K562 (cell line): Measurements from ENCODE around the gene PPP1R2C. TPM values are rescaled to one million over a fixed set of nuclear protein-coding genes. Genes with fewer than 3 reads are reported as not detected.

ENCODE experiments used
- ATAC-seq: fragments of 200-7000 bp; cut with Tn5 transposase; 3 replicates; pipeline ENCODE4 v1.9.1; 2020; ENCODE audit warnings: moderate library complexity
- BruUV-seq: library from RNA; stranded (reverse); fragments of 400-500 nt; replicated peaks from 2 replicates; lab custom pipeline; 2021; lab: Mats Ljungman, UMichigan
- CTCF ChIA-PET: fragments of 300-600 bp; formaldehyde crosslinking; extraction: SDS; loops from one replicate; lab custom pipeline; 2021; ENCODE audit warnings: low intra/inter-chr PET ratio; lab: Yijun Ruan, JAX
- POLR2A ChIA-PET: fragments of 300-600, 350-650 bp; sonication (Branson Sonifier 250); formaldehyde crosslinking; extraction: SDS; loops from one replicate; lab custom pipeline; 2021; ENCODE audit warnings: antibody characterized with exemption, inconsistent platforms; lab: Yijun Ruan, JAX
- DNase-seq, 4 experiments: peaks; one replicate each; pipeline versions ENCODE4 v3.0.0 to v3.0.0-alpha.2; 2011 to 2018; ENCODE audit warnings: low spot score in 3 of 4, mixed read lengths in 3 of 4; ENCODE audit errors: extremely low read depth in 1 of 4
- FAIRE-seq: peaks from 2 replicates; lab custom pipeline; 2011; peaks lifted over from hg19 to GRCh38; lab: Jason Lieb, UNC
- H2AFZ ChIP-seq: 2 replicates; pipeline ENCODE4 v1.6.0; 2011; ENCODE audit warnings: low read depth, low read length, control low read depth, inconsistent platforms
- H3K27ac ChIP-seq: fragments of 200-600 bp; 3 replicates; pipeline ENCODE4 v1.8.0; 2011; ENCODE audit warnings: low read depth, mild to moderate bottlenecking, control low read depth, inconsistent platforms, low read length, moderate library complexity, mixed read lengths; ENCODE audit errors: extremely low read depth
- H3K27me3 ChIP-seq, 2 experiments: fragments of 300-600 bp in 1 of 2; 2 replicates in 1 of 2; 3 replicates in 1 of 2; pipeline versions ENCODE4 v1.6.0 to v1.8.0; 2011; ENCODE audit warnings: inconsistent platforms in 2 of 2, low read length in 2 of 2, mild to moderate bottlenecking in 1 of 2, mixed read lengths in 1 of 2, moderate library complexity in 1 of 2; ENCODE audit not compliant: control insufficient read depth in 2 of 2, insufficient read depth in 2 of 2
- H3K36me3 ChIP-seq: fragments of 300-600 bp; 3 replicates; pipeline ENCODE4 v1.8.0; 2011; ENCODE audit warnings: mild to moderate bottlenecking, low read length, inconsistent platforms; ENCODE audit not compliant: control insufficient read depth, insufficient read depth
- H3K4me1 ChIP-seq, 2 experiments: fragments of 200-600 bp in 1 of 2; replicated peaks in 1 of 2; 2 replicates in 1 of 2; 3 replicates in 1 of 2; pipeline versions ENCODE4 v1.5.1 to v1.8.0; 2011; ENCODE audit warnings: inconsistent platforms in 2 of 2, low read length in 2 of 2, mild to moderate bottlenecking in 1 of 2, mixed read lengths in 1 of 2, moderate library complexity in 1 of 2; ENCODE audit not compliant: control insufficient read depth in 2 of 2, insufficient read depth in 2 of 2
- H3K4me2 ChIP-seq: 2 replicates; pipeline ENCODE4 v1.6.1; 2011; ENCODE audit warnings: low read length, control low read depth, inconsistent platforms, mixed read lengths; ENCODE audit not compliant: insufficient read depth
- H3K4me3 ChIP-seq: fragments of 200-600 bp; sonication (generic), shearing (Covaris generic); 2 replicates; pipeline ENCODE4 v1.5.1; 2016; ENCODE audit warnings: control low read depth, inconsistent platforms
- H3K79me2 ChIP-seq: fragments of 200-600 bp; 3 replicates; pipeline ENCODE4 v1.8.0; 2011; ENCODE audit warnings: low read length, inconsistent platforms; ENCODE audit not compliant: control insufficient read depth, insufficient read depth
- H3K9ac ChIP-seq, 2 experiments: 2 replicates each; pipeline versions ENCODE4 v1.6.0 to v1.6.1; 2011; ENCODE audit warnings: low read depth in 2 of 2, low read length in 2 of 2, control low read depth in 1 of 2, inconsistent platforms in 1 of 2, mild to moderate bottlenecking in 1 of 2, mixed read lengths in 1 of 2; ENCODE audit not compliant: insufficient read depth in 1 of 2
- H3K9me1 ChIP-seq: one replicate; pipeline ENCODE4 v1.6.0; 2011; ENCODE audit warnings: inconsistent platforms, mild to moderate bottlenecking, low read length, moderate library complexity; ENCODE audit not compliant: control insufficient read depth, insufficient read depth
- H3K9me3 ChIP-seq: replicated peaks from 2 replicates; pipeline ENCODE4 v1.5.1; 2011; ENCODE audit warnings: low read depth, low read length, inconsistent platforms; ENCODE audit not compliant: control insufficient read depth, insufficient read depth
- H4K20me1 ChIP-seq: replicated peaks from 2 replicates; pipeline ENCODE4 v1.6.1; 2011; ENCODE audit warnings: low read length, inconsistent platforms, mixed read lengths; ENCODE audit not compliant: control insufficient read depth, insufficient read depth
- ARID2 ChIP-seq: fragments of 450-650 bp; IDR thresholded peaks from 2 replicates; pipeline ENCODE4 v1.6.1; 2017; ENCODE audit warnings: antibody characterized with exemption, mild to moderate bottlenecking
- HNRNPUL1 ChIP-seq: fragments of 200-400 bp; formaldehyde crosslinking; IDR thresholded peaks from 2 replicates; pipeline ENCODE4 v1.6.1; 2017; ENCODE audit warnings: low read length
- IFI16 ChIP-seq: fragments of 250-450 bp; sonication (Bioruptor Pico); IDR thresholded peaks from 2 replicates; pipeline ENCODE4 v2.1.2; 2022; ENCODE audit warnings: mild to moderate bottlenecking, inconsistent platforms
- MEIS2 ChIP-seq: fragments of 450-650 bp; IDR thresholded peaks from 2 replicates; pipeline ENCODE4 v1.6.1; 2014; ENCODE audit warnings: mild to moderate bottlenecking; ENCODE audit not compliant: partially characterized antibody
- NCOA2 ChIP-seq, 2 experiments: fragments of 450-650 bp; IDR thresholded peaks; 2 replicates each; pipeline ENCODE4 v1.6.1; 2018; ENCODE audit warnings: mild to moderate bottlenecking in 2 of 2, moderate library complexity in 1 of 2; ENCODE audit not compliant: partially characterized antibody in 2 of 2
- POLR2G ChIP-seq: fragments of 200-400 bp; formaldehyde crosslinking; IDR thresholded peaks from 2 replicates; pipeline ENCODE4 v1.6.1; 2017; ENCODE audit warnings: low read depth, mild to moderate bottlenecking, antibody characterized with exemption, low read length, moderate library complexity
- SMAD3 ChIP-seq: fragments of 450-650 bp; formaldehyde crosslinking; conservative IDR thresholded peaks from 2 replicates; pipeline ENCODE4 v1.4.0; 2020; ENCODE audit warnings: mild to moderate bottlenecking
- ZNF431 ChIP-seq: sonication (generic); formaldehyde crosslinking; IDR thresholded peaks from 2 replicates; pipeline ENCODE4 v1.8.0; 2022; ENCODE audit warnings: mild to moderate bottlenecking, missing genetic modification reagents
- ZNF79 ChIP-seq: fragments of 250-450 bp; sonication (Bioruptor Pico); IDR thresholded peaks from 2 replicates; pipeline ENCODE4 v1.4.0; 2020; ENCODE audit warnings: low read depth, mild to moderate bottlenecking, moderate library complexity
- WGBS: fragments of 100-300 bp; shearing (Covaris generic); methylation state at CpG from one replicate; pipeline ENCODE4 v1.1.6; 2016; ENCODE audit warnings: low coverage, mixed read lengths; ENCODE audit not compliant: insufficient coverage; ENCODE audit errors: missing lambda C conversion rate; 5-methylcytosine and 5-hydroxymethylcytosine counted together
- in situ Hi-C: fragments of 300-500 bp; cut with MboI; formaldehyde crosslinking; loops from 4 replicates; pipeline ENCODE4 v1.15.0; 2018; ENCODE audit warnings: inconsistent platforms, mixed read lengths
- intact Hi-C: fragments of 100-400 bp; cut with micrococcal nuclease; formaldehyde crosslinking; loops from 2 replicates; pipeline ENCODE4 v1.14.2; 2022
- polyA plus RNA-seq, 8 experiments: library from polyadenylated mRNA; depleted of rRNA in 4 of 8; stranded (reverse) in 5 of 8; unstranded in 3 of 8; fragments of >200 nt; fragmentation: Nextera tagmentation in 2 of 8; fragmentation: Illumina TruSeq in 1 of 8; extraction: Ambion mirVana in 2 of 8; extraction: Trizol in 1 of 8; gene quantifications; 2 replicates each; pipeline versions ENCODE4 v1.2.1 to v1.2.3, GENCODE V29; 2011 to 2014; ENCODE audit warnings: inconsistent platforms in 1 of 8, missing spikeins in 1 of 8
- total RNA-seq, 7 experiments: library from RNA; depleted of rRNA in 6 of 7; stranded (reverse); fragments of >200 nt in 6 of 7; fragmentation: Illumina TruSeq in 2 of 7; extraction: Trizol in 2 of 7; gene quantifications; 2 replicates each; pipeline versions ENCODE4 v1.2.1 to v1.2.3, GENCODE V29; 2011 to 2021; ENCODE audit warnings: low replicate concordance in 1 of 7
- TF ChIP-seq, protein P1 (sequence below): fragments of 450-650 bp; formaldehyde crosslinking; IDR thresholded peaks from 2 replicates; pipeline ENCODE4 v1.4.0; 2020; ENCODE audit warnings: mild to moderate bottlenecking, moderate library complexity
- TF ChIP-seq, protein P2 (sequence below): fragments of 250-450 bp; sonication (Bioruptor Pico); IDR thresholded peaks from 2 replicates; pipeline ENCODE4 v1.5.0; 2021
- TF ChIP-seq, protein P3 (sequence below): fragments of 250-450 bp; sonication (Bioruptor Pico); IDR thresholded peaks from 2 replicates; pipeline ENCODE4 v1.4.0; 2020; ENCODE audit warnings: mild to moderate bottlenecking, moderate library complexity
- TF ChIP-seq, protein P4 (sequence below), 2 experiments: fragments of 450-650 bp; conservative IDR thresholded peaks; 2 replicates each; pipeline ENCODE4 v1.6.1; 2017; ENCODE audit warnings: mild to moderate bottlenecking in 2 of 2, moderate library complexity in 2 of 2
- TF ChIP-seq, protein P5 (sequence below), 2 experiments: fragments of 250-450 bp in 1 of 2; fragments of 450-650 bp in 1 of 2; sonication (Bioruptor Pico) in 1 of 2; IDR thresholded peaks; 2 replicates each; pipeline versions ENCODE4 v1.6.1 to v1.8.0; 2016 to 2021; ENCODE audit warnings: mild to moderate bottlenecking in 2 of 2, moderate library complexity in 2 of 2, missing compliant biosample characterization in 1 of 2, missing genetic modification characterization in 1 of 2

PPP1R2C gene
- total and polyA plus RNA-seq, 9 of the 15 experiments (the other 6 are each of a cell fraction or from before 2014, with no cell fraction given): not detected

DNA sequence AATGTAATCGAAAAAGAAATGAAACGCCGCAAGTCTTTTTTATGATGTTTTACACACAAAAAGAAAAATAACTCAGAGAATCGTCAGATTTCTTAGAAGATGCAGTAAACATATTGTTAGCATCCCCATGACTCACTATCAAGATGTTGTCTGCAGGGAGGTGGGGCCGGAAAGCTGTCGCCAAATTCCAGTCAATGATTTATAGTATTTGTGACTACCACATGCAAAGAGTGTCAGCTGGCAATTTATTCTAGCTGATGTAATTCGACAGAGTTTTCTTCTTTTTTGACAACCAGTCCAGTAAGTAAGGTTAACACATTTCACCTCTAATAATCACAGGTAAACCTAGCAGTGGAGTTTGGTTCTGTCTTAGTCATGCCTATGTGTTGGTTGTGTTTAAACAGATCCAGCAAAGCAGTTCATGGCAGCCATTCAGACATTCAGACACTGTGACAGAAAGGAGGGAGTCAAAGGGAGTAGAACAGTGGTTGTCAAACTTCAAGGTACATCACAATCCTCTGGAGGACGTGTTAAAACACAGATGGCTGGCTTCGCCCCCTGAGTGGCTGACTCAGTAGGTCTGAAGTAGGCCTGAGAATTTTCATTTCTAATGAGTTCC lies 19.8 kb upstream of the PPP1R2C start:
- no peak for DNase-seq
- BruUV-seq: no TSS peak
- POLR2A ChIA-PET: no interaction called here
- H3K27ac ChIP-seq: no peak overlapping the region
- H3K4me3 ChIP-seq: no peak overlapping the region
- WGBS: 4% methylated on average over 6 of the region's 9 CpGs
- in situ Hi-C loops: no loop called here
- intact Hi-C loops: no loop called here
- CTCF ChIA-PET: no interaction called here
- H3K9me1 ChIP-seq: no peaks in the 10 kb centered on the region
- H3K4me1 ChIP-seq: no peaks in the 10 kb centered on the region
- no peak overlapping the region for H3K9ac ChIP-seq
- H3K9me3 ChIP-seq: no peaks in the 10 kb centered on the region
- ATAC-seq: no peak
- H3K79me2 ChIP-seq: no peaks in the 10 kb centered on the region
- H3K4me2 ChIP-seq: no peak overlapping the region
- H2AFZ ChIP-seq: no peak overlapping the region
- H4K20me1 ChIP-seq: no peaks in the 10 kb centered on the region
- FAIRE-seq: no peak
- H3K36me3 ChIP-seq: no peaks in the 10 kb centered on the region
- H3K27me3 ChIP-seq: no peaks in the 10 kb centered on the region
- TF ChIP-seq ZNF431 (CRISPR knock-in tag) (no peak), POLR2G (no peak), IFI16 (CRISPR knock-in tag) (no peak), NCOA2 (IDR thresholded peaks at IDR 0.05; ENCODE audit: partially characterized antibody in 2 of 2) (no peak), HNRNPUL1 (no peak), SMAD3 (CRISPR knock-in tag) (no peak), ARID2 (no peak), ZNF79 (CRISPR knock-in tag) (no peak), MEIS2 (peak; percentile 55)
- TF ChIP-seq, protein P1, sequence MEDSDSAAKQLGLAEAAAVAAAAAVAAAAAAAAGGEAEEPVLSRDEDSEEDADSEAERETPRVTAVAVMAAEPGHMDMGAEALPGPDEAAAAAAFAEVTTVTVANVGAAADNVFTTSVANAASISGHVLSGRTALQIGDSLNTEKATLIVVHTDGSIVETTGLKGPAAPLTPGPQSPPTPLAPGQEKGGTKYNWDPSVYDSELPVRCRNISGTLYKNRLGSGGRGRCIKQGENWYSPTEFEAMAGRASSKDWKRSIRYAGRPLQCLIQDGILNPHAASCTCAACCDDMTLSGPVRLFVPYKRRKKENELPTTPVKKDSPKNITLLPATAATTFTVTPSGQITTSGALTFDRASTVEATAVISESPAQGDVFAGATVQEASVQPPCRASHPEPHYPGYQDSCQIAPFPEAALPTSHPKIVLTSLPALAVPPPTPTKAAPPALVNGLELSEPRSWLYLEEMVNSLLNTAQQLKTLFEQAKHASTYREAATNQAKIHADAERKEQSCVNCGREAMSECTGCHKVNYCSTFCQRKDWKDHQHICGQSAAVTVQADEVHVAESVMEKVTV: no peak
- TF ChIP-seq, protein P2, sequence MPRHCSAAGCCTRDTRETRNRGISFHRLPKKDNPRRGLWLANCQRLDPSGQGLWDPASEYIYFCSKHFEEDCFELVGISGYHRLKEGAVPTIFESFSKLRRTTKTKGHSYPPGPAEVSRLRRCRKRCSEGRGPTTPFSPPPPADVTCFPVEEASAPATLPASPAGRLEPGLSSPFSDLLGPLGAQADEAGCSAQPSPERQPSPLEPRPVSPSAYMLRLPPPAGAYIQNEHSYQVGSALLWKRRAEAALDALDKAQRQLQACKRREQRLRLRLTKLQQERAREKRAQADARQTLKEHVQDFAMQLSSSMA (CRISPR knock-in tag): no peak
- TF ChIP-seq, protein P3, sequence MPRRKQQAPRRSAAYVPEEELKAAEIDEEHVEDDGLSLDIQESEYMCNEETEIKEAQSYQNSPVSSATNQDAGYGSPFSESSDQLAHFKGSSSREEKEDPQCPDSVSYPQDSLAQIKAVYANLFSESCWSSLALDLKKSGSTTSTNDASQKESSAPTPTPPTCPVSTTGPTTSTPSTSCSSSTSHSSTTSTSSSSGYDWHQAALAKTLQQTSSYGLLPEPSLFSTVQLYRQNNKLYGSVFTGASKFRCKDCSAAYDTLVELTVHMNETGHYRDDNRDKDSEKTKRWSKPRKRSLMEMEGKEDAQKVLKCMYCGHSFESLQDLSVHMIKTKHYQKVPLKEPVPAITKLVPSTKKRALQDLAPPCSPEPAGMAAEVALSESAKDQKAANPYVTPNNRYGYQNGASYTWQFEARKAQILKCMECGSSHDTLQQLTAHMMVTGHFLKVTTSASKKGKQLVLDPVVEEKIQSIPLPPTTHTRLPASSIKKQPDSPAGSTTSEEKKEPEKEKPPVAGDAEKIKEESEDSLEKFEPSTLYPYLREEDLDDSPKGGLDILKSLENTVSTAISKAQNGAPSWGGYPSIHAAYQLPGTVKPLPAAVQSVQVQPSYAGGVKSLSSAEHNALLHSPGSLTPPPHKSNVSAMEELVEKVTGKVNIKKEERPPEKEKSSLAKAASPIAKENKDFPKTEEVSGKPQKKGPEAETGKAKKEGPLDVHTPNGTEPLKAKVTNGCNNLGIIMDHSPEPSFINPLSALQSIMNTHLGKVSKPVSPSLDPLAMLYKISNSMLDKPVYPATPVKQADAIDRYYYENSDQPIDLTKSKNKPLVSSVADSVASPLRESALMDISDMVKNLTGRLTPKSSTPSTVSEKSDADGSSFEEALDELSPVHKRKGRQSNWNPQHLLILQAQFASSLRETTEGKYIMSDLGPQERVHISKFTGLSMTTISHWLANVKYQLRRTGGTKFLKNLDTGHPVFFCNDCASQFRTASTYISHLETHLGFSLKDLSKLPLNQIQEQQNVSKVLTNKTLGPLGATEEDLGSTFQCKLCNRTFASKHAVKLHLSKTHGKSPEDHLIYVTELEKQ: no peak
- TF ChIP-seq, protein P4, sequence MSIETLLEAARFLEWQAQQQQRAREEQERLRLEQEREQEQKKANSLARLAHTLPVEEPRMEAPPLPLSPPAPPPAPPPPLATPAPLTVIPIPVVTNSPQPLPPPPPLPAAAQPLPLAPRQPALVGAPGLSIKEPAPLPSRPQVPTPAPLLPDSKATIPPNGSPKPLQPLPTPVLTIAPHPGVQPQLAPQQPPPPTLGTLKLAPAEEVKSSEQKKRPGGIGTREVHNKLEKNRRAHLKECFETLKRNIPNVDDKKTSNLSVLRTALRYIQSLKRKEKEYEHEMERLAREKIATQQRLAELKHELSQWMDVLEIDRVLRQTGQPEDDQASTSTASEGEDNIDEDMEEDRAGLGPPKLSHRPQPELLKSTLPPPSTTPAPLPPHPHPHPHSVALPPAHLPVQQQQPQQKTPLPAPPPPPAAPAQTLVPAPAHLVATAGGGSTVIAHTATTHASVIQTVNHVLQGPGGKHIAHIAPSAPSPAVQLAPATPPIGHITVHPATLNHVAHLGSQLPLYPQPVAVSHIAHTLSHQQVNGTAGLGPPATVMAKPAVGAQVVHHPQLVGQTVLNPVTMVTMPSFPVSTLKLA (conservative IDR thresholded peaks at IDR 0.05): no peak
- TF ChIP-seq, protein P5, sequence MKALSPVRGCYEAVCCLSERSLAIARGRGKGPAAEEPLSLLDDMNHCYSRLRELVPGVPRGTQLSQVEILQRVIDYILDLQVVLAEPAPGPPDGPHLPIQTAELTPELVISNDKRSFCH (CRISPR knock-in tag; IDR thresholded peaks at IDR 0.05): no peak
- TF ChIP-seq, protein P5 (tag; IDR thresholded peaks at IDR 0.05): no peak
